Lower leg skin (tissue), 4 donors: Measurements from ENCODE around the gene CSNK1G1. TPM values are rescaled to one million over a fixed set of nuclear protein-coding genes. Genes with fewer than 3 reads are reported as not detected.

Experiments used
- DNase-seq, 2 donors: peaks; one replicate each; pipeline ENCODE4 v3.0.0-alpha.2; 2019; ENCODE audit warnings: low spot score in 2 of 2
- H3K4me3 ChIP-seq: fragments of 200-600 bp; sonication (generic); 2 replicates; pipeline ENCODE4 v1.5.1; 2017; ENCODE audit warnings: mild to moderate bottlenecking, low read depth; ENCODE audit not compliant: poor library complexity, severe bottlenecking
- POLR2A ChIP-seq, 2 donors: fragments of 450-650 bp; IDR thresholded peaks; one replicate each; pipeline ENCODE4 v1.6.1; 2016 to 2017; ENCODE audit warnings: antibody characterized with exemption in 2 of 2, mild to moderate bottlenecking in 1 of 2, moderate library complexity in 1 of 2
- WGBS, 2 donors: methylation state at CpG; one replicate each; pipeline ENCODE4 v1.1.5; 2018; 5-methylcytosine and 5-hydroxymethylcytosine counted together
- intact Hi-C: fragments of 100-400 bp; cut with DNase I; formaldehyde crosslinking; loops from one replicate; pipeline ENCODE4 v1.15.0; 2023; ENCODE audit warnings: low total_unique reads
- total RNA-seq, 4 donors: library from RNA; depleted of rRNA; stranded (reverse); fragments of >200 nt; gene quantifications; one replicate each; pipeline ENCODE4 v1.1.0, GENCODE V29; 2016
- TF ChIP-seq, protein P1 (sequence below), 3 donors: fragments of 450-650 bp; IDR thresholded peaks; one replicate each; pipeline ENCODE4 v1.5.1; 2016; ENCODE audit warnings: antibody characterized with exemption in 3 of 3, mild to moderate bottlenecking in 3 of 3, moderate library complexity in 2 of 3

The CSNK1G1 gene
- total RNA-seq, 4 donors from 2014 or later = 11.9 to 16.7 (median 14.1) TPM

DNA sequence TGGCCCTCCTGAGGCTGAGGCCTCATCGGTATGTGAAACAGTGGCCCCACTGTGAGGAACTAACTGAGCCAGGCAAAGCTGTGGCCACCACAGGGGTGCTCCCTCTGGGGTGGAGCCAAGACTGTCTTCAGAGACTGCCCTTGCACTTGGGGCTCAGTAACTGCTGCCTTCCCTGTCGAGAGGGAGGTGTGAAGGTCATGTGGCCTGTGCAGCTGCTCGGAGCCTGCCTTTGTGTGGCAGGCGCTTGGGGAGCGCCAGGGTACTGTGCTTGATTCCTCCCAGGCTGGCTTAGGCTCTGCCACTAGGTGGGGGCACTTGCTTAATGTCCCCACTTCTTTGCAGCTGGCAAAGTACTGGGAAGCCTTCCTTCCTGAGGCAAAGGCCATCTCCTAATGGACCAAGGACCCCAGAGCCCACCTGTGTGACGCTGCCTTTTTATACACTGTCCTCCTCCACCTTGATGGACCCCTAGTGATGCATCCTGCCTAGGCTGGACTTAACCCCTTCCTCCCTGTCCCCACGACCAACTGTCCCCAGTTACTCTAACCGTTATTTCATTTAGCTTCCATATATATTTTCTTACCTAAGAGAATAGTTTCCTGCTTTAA is 218.6 kb downstream of the CSNK1G1 start:
- TF ChIP-seq, protein P1, sequence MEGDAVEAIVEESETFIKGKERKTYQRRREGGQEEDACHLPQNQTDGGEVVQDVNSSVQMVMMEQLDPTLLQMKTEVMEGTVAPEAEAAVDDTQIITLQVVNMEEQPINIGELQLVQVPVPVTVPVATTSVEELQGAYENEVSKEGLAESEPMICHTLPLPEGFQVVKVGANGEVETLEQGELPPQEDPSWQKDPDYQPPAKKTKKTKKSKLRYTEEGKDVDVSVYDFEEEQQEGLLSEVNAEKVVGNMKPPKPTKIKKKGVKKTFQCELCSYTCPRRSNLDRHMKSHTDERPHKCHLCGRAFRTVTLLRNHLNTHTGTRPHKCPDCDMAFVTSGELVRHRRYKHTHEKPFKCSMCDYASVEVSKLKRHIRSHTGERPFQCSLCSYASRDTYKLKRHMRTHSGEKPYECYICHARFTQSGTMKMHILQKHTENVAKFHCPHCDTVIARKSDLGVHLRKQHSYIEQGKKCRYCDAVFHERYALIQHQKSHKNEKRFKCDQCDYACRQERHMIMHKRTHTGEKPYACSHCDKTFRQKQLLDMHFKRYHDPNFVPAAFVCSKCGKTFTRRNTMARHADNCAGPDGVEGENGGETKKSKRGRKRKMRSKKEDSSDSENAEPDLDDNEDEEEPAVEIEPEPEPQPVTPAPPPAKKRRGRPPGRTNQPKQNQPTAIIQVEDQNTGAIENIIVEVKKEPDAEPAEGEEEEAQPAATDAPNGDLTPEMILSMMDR (IDR thresholded peaks at IDR 0.05) = no peak
- no peak for TF ChIP-seq POLR2A (IDR thresholded peaks at IDR 0.05)
- intact Hi-C loops = no loop called here
- no peak overlapping the region for H3K4me3 ChIP-seq
- peak in 1 of 2 donors; percentile 54 for DNase-seq
- WGBS, 2 donors = 75 to 92% methylated on average over 6 to 8 of the region's 8 CpGs

DNA sequence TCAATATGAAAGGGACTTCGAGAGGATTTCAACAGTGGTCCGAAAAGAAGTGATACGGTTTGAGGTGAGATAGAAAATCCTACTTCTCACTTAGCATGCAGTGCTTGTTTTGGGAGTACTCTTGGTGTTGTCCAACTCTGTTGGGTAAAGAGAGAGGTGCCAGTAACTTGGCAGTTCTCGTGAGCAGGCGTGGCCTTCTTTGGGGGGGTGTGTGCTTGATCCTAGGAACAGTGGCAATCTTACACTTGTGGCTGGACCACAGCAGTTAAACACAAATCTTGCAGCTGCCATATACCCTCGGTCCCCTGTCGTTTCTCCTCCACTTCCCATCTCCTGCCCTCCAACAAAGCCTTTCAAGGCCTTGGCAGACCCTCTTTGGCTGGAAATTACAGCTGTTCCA is 219.6 kb downstream of the CSNK1G1 start:
- TF ChIP-seq POLR2A (IDR thresholded peaks at IDR 0.05) = no peak
- TF ChIP-seq, protein P1 (IDR thresholded peaks at IDR 0.05) = no peak
- no peak for DNase-seq
- intact Hi-C loops = no loop called here
- no peak overlapping the region for H3K4me3 ChIP-seq
- 87 to 91% methylated on average over 7 of the region's 7 CpGs for WGBS, 2 donors

DNA sequence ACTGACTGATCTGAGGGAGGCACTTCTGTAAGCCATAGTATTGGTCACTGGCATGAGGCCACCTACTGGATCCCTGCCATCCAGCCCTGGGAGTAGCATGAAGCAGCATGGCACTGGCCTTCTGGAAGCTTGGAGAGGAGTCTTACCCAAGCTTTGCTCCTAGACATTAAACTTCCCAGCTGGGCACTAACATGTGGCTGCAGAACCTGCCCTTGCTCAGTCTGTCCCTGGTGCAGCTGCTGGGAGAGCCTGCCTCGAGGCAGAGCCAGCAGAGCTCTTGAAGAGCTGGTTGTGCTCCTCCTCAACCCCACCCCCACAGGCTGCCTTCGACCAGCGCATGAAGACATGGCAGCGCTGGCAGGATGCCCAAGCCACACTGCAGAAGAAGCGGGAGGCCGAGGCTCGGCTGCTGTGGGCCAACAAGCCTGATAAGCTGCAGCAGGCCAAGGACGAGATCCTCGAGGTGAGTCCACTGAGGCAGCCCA is 221.6 kb downstream of the CSNK1G1 start:
- intact Hi-C loops = no loop called here
- peak in 1 of 2 donors; percentile 85 for DNase-seq
- TF ChIP-seq POLR2A (IDR thresholded peaks at IDR 0.05) = no peak
- TF ChIP-seq, protein P1 (IDR thresholded peaks at IDR 0.05) = no peak
- H3K4me3 ChIP-seq = no peak overlapping the region
- 72 to 74% methylated on average over 9 of the region's 9 CpGs for WGBS, 2 donors

DNA sequence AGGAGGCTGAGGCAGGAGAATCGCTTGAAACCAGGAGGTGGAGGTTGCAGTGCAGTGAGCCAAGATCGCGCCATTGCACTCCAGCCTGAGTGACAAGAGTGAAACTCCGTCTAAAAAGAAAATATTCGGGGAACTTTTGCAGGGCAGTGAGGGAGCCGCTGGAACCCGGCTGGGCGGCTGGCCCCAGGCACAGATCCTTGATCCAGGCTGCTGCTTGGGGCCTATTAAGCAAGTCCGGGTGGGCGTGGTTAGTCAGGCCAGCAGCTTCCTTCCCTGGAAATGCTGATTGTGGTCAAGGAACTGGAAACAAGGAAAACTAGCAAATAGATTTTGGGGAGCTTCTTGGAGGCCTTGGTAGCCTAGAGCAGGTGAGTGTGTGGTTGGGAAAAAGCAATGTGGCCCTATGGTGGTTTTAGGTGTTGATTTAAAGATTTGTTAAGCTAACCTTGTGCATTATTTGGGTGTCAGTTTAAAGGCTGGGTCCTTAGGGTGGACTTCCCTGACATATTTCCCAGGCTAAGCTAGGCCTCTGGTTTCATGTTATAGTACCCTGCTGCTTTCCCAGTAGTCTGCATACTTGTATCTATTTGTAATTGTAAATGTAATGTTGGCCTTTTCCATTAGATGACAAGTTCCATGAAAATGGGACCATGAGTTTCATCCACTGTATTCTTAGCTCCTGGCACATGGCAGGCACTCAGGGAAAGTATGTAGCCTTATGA is 222.2 kb downstream of the CSNK1G1 start:
- H3K4me3 ChIP-seq = no peak overlapping the region
- 91 to 94% methylated on average over 10 of the region's 10 CpGs for WGBS, 2 donors
- no peak for DNase-seq
- TF ChIP-seq, protein P1 (IDR thresholded peaks at IDR 0.05) = no peak
- TF ChIP-seq POLR2A (IDR thresholded peaks at IDR 0.05) = no peak
- intact Hi-C loops = no loop called here

DNA sequence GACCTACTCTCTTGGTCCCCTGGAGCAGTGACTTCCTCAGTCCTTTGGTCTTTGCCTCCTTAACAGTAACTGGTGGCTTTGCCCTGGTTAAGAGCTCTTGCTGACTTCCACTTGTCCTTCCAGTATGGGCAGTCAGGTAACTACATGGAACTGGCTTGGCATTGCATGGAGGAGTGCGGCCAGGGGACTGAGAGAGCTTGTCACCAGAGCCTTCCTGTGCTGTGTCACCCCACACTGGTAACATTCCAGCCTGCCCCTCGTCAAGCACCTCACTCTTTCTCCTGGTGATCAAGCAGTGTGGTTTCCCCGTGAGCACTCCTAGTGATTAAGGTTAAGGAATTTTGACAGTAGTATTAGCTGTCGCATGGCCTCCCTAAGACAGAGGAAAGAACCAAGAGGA is 223.8 kb downstream of the CSNK1G1 start:
- no peak overlapping the region for H3K4me3 ChIP-seq
- no peak for DNase-seq
- 92 to 98% methylated on average over 4 of the region's 4 CpGs for WGBS, 2 donors
- TF ChIP-seq, protein P1 (IDR thresholded peaks at IDR 0.05) = no peak
- no peak for TF ChIP-seq POLR2A (IDR thresholded peaks at IDR 0.05)
- intact Hi-C loops = no loop called here
